T1000 (cell line): ENCODE results near the gene CYP2C19.
"Not testable (repeated sequence)": the region's sequence is repeated elsewhere in the genome, so short reads cannot be mapped to it uniquely, and the experiment has no call there.

Experiments
- DNase-seq: peaks from one replicate; lab custom pipeline; 2025; ENCODE audit warnings: mixed read lengths; lab: John Stamatoyannopoulos, UW

Gene CYP2C19

DNA sequence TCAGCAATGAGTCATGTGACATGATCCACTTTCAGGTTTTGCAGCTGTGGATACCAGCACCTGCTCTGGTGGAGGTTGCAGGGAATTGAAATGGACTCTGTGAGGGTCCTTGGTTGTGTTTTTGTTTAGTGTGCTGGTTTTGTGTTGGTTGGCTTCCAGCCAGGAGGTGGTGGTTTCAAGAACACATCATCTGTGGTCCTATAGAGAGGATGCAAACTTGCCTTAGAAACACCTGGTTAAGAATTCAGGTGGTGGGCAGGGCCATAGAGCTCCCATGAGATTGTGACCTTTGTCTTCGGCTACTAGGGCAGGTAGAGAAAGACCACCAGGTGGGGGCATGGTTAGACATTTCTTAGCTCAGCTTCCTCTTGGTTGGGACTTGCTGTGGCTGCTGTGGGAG lies 116.7 kb downstream of the CYP2C19 start:
- DNase-seq: no peak

DNA sequence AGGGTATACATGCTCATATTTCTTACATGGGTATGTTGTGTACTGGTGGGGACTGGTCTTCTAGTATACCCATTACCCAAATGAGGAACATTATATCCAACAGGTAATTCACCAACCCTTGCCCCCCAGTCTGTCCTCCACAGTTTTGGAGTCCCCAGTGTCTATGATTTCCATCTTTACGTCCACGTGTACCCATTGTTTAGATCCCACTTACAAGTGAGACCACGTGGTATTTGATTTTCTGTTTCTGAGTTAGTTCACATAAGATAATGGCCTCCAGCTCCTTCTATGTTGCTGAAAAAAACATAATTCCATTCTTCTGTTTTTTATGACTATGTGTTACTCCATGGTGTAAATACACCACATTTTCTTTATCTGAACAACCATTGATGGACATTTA lies 126.6 kb downstream of the CYP2C19 start:
- DNase-seq: no peak

DNA sequence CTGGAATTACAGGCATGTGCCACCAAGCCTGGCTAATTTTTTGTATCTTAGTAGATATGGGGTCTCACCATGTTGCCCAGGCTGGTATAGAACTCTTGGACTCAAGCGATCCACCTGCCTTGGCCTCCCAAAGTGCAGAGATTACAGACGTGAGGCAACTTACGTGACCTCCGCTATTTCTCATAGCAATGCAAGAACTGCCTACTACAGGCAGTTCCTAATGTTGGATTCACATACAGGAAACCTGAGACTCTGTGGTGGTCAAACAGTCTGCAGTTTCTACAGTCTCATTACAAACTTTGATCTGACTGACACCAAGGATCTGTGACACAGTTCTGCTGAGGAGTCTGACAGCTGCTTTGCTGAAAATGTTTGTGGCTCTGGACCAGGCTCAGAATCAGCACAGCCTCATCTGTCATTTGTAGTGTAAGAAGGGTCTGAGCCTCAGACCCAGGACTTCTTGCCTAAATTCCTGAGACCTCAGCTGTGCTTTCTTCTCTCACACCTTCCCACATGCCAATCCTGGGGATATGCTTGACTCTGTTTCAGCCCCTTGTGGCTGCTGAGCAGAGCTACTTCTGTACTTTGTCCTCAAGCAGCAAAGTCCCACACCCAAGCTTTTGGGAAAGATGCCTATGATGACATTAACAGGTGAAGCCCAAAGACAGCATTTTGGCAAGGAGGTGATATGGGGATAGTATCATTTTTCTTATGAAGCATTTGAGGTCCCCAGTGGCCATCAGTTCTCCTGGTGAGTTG lies 128.0 kb downstream of the CYP2C19 start:
- DNase-seq: no peak

DNA sequence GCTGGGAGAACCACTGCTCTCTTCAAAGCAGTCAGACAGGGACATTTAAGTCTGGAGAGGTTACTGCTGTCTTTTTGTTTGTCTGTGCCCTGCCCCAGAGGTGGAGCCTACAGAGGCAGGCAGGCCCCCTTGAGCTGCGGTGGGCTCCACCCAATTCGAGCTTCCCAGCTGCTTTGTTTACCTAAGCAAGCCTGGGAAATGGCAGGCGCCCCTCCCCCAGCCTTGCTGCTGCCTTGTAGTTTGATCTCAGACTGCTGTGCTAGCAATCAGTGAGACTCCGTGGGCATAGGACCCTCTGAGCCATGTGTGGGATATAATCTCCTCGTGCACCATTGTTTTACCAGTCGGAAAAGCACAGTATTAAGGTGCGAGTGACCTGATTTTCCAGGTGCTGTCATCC lies 135.9 kb downstream of the CYP2C19 start:
- not testable (repeated sequence) for DNase-seq

DNA sequence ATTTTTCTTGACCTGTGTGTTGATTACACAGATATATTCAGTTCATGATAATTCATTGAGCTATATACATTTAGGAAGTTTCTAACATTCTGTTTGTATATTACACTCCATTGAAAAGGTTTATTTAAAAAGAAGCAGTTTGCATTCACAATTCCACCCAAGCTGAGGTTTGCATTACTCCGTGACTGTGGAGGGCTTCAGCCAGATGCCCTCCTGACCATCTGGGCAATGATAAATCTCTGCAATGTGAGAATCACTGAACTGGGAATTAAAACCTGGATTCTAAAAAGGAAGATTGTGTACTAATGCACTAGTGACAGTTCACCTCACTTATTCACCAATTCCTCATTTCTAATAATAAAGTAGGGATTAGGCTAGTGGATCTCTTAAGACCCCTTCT lies 139.6 kb downstream of the CYP2C19 start:
- no peak for DNase-seq

DNA sequence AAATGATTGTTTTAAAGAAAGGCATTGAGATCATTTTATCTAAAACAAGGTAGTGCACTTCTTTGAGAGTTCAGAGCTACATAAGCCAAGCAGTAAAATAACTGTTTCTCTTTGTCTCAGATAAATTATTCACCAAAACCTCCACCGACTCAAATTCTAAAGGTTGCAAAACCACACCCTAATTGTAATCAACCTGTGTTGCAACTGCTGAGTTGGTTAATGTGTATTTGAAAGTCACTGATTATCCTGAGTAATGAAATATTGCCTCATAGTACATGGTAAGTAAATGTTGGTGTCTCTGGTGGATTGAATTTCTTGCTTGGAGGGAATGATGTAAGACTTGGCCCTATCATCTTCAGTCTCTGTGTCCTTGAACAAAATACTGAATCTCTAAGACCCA lies 140.1 kb downstream of the CYP2C19 start:
- no peak for DNase-seq
